Kidney epithelial cell (primary cell): Measurements from ENCODE around the gene THSD4. TPM values are rescaled to one million over a fixed set of nuclear protein-coding genes. Genes with fewer than 3 reads are reported as not detected.

Experiments
- DNase-seq: peaks from one replicate; pipeline ENCODE4 v3.0.0-alpha.2; 2010; ENCODE audit warnings: low read depth
- H3K27me3 ChIP-seq: 2 replicates; pipeline ENCODE4 v1.6.0; 2011; ENCODE audit warnings: low read length; ENCODE audit not compliant: control insufficient read depth, insufficient read depth
- H3K36me3 ChIP-seq: 2 replicates; pipeline ENCODE4 v1.5.1; 2011; ENCODE audit warnings: low read length; ENCODE audit not compliant: control insufficient read depth, insufficient read depth
- H3K4me3 ChIP-seq: 2 replicates; pipeline ENCODE4 v1.5.1; 2011; ENCODE audit warnings: low read depth, mild to moderate bottlenecking, control low read depth, low read length
- CTCF ChIP-seq: IDR thresholded peaks from 2 replicates; pipeline ENCODE4 v1.5.1; 2011; ENCODE audit warnings: mild to moderate bottlenecking, moderate library complexity, low read length, control low read depth, inconsistent platforms; ENCODE audit not compliant: insufficient read depth, poor library complexity, severe bottlenecking
- total RNA-seq: library from RNA; depleted of rRNA; stranded (reverse); fragments of >200 nt; gene quantifications from 2 replicates; pipeline ENCODE4 v1.2.3, GENCODE V29; 2015

Gene THSD4
- total RNA-seq, 1 donor from 2014 or later = 17.7 TPM

- no peaks in the 10 kb centered on the region for H3K36me3 ChIP-seq
- TF ChIP-seq CTCF = no peak
- H3K27me3 ChIP-seq = no peaks in the 10 kb centered on the region
- no peak overlapping the region for H3K4me3 ChIP-seq
- DNase-seq = no peak
Observed at GRCh38 chr15:71226536-71227455, 111.5 kb downstream of the THSD4 start.

- DNase-seq = no peak
- no peak for TF ChIP-seq CTCF
- H3K27me3 ChIP-seq = no peaks in the 10 kb centered on the region
- H3K4me3 ChIP-seq = no peak overlapping the region
- H3K36me3 ChIP-seq = no peaks in the 10 kb centered on the region
Observed at GRCh38 chr15:71228403-71228802, 113.1 kb downstream of the THSD4 start.

- H3K27me3 ChIP-seq = no peaks in the 10 kb centered on the region
- DNase-seq = no peak
- H3K4me3 ChIP-seq = no peak overlapping the region
- no peak for TF ChIP-seq CTCF
- no peaks in the 10 kb centered on the region for H3K36me3 ChIP-seq
Observed at GRCh38 chr15:71230303-71230702, 115.0 kb downstream of the THSD4 start.

GRCh38 chr15:71231758-71232157 is 116.5 kb downstream of the THSD4 start:
- Histone ChIP-seq H3K27me3 (no peaks in the 10 kb centered on the region), H3K4me3 (no peak overlapping the region), H3K36me3 (no peaks in the 10 kb centered on the region)
- DNase-seq = no peak
- no peak for TF ChIP-seq CTCF

- Histone ChIP-seq H3K4me3 (no peak overlapping the region), H3K27me3 (no peaks in the 10 kb centered on the region), H3K36me3 (no peaks in the 10 kb centered on the region)
- no peak for TF ChIP-seq CTCF
- no peak for DNase-seq
Observed at GRCh38 chr15:71232411-71232810, 117.1 kb downstream of the THSD4 start.
